HEK293 (cell line): Measurements from ENCODE around the gene GMDS.

Source experiments
- CTCF ChIA-PET: fragments of 350-600 bp; formaldehyde crosslinking; extraction: SDS; loops from one replicate; lab custom pipeline; 2021; ENCODE audit warnings: antibody characterized with exemption; lab: Yijun Ruan, JAX
- POLR2A ChIA-PET: fragments of 300-600 bp; formaldehyde crosslinking; extraction: SDS; loops from one replicate; lab custom pipeline; 2020; ENCODE audit warnings: antibody characterized with exemption, inconsistent platforms; lab: Yijun Ruan, JAX
- H3K27ac ChIP-seq: fragments of 200-500 bp; sonication (Bioruptor generic); 2 replicates; pipeline ENCODE4 v1.5.1; 2014; ENCODE audit warnings: low read depth, low read length, control low read depth, inconsistent platforms; ENCODE audit errors: extremely low read depth
- H3K36me3 ChIP-seq, 2 experiments: fragments of 200-500 bp in 1 of 2; sonication (Bioruptor generic) in 1 of 2; 1 replicate in 1 of 2; 2 replicates in 1 of 2; pipeline ENCODE4 v1.5.1; 2014 to 2017; ENCODE audit warnings: inconsistent platforms in 2 of 2, low read length in 2 of 2; ENCODE audit not compliant: control insufficient read depth in 2 of 2, insufficient read depth in 1 of 2
- H3K4me1 ChIP-seq: fragments of 200-500 bp; sonication (Bioruptor generic); 2 replicates; pipeline ENCODE4 v1.5.1; 2014; ENCODE audit warnings: mild to moderate bottlenecking, low read length, inconsistent platforms; ENCODE audit not compliant: control insufficient read depth, insufficient read depth
- H3K4me3 ChIP-seq: 2 replicates; pipeline ENCODE4 v1.5.1; 2011; ENCODE audit warnings: low read depth, mild to moderate bottlenecking, control low read depth, low read length, moderate library complexity
- H3K9me3 ChIP-seq: fragments of 200-500 bp; sonication (Bioruptor generic); 2 replicates; pipeline ENCODE4 v1.5.1; 2014; ENCODE audit warnings: low read depth, low read length, inconsistent platforms; ENCODE audit not compliant: control insufficient read depth, insufficient read depth
- EGR2 ChIP-seq: fragments of 450-650 bp; formaldehyde crosslinking; IDR thresholded peaks from 2 replicates; pipeline ENCODE4 v1.5.1; 2016; ENCODE audit warnings: low read depth, missing biosample characterization, missing genetic modification characterization
- ELK4 ChIP-seq: IDR thresholded peaks from 2 replicates; pipeline ENCODE4 v1.6.1; 2011; ENCODE audit warnings: mild to moderate bottlenecking, low read depth, low read length, borderline replicate concordance
- HOXA7 ChIP-seq: sonication (generic); formaldehyde crosslinking; IDR thresholded peaks from 2 replicates; pipeline ENCODE4 v1.8.1; 2022; ENCODE audit warnings: missing genetic modification reagents, borderline replicate concordance
- HOXC10 ChIP-seq: sonication (generic); formaldehyde crosslinking; IDR thresholded peaks from 2 replicates; pipeline ENCODE4 v1.8.1; 2023; ENCODE audit warnings: mild to moderate bottlenecking, missing genetic modification reagents
- KLF17 ChIP-seq: fragments of 450-650 bp; formaldehyde crosslinking; IDR thresholded peaks from 2 replicates; pipeline ENCODE4 v1.5.1; 2016; ENCODE audit warnings: missing biosample characterization, missing genetic modification characterization
- SCRT1 ChIP-seq: fragments of 450-650 bp; formaldehyde crosslinking; IDR thresholded peaks from 2 replicates; pipeline ENCODE4 v1.5.1; 2016; ENCODE audit warnings: missing biosample characterization, missing genetic modification characterization, borderline replicate concordance
- ZBTB17 ChIP-seq: fragments of 450-650 bp; formaldehyde crosslinking; IDR thresholded peaks from 2 replicates; pipeline ENCODE4 v1.5.1; 2016; ENCODE audit warnings: missing biosample characterization, missing genetic modification characterization
- ZBTB6 ChIP-seq: fragments of 450-650 bp; formaldehyde crosslinking; IDR thresholded peaks from 2 replicates; pipeline ENCODE4 v1.5.1; 2017; ENCODE audit warnings: missing biosample characterization, missing genetic modification characterization
- ZBTB8A ChIP-seq: fragments of 450-650 bp; formaldehyde crosslinking; IDR thresholded peaks from 2 replicates; pipeline ENCODE4 v1.5.1; 2016; ENCODE audit warnings: missing biosample characterization, missing genetic modification characterization
- ZNF155 ChIP-seq: fragments of 450-650 bp; formaldehyde crosslinking; IDR thresholded peaks from 2 replicates; pipeline ENCODE4 v1.5.1; 2016; ENCODE audit warnings: missing biosample characterization, missing genetic modification characterization
- ZNF2 ChIP-seq: fragments of 450-650 bp; formaldehyde crosslinking; IDR thresholded peaks from 2 replicates; pipeline ENCODE4 v1.5.1; 2016; ENCODE audit warnings: missing biosample characterization, missing genetic modification characterization
- ZNF488 ChIP-seq: fragments of 450-650 bp; formaldehyde crosslinking; IDR thresholded peaks from 2 replicates; pipeline ENCODE4 v1.5.1; 2016; ENCODE audit warnings: missing biosample characterization, missing genetic modification characterization
- ZNF571 ChIP-seq: fragments of 450-650 bp; formaldehyde crosslinking; IDR thresholded peaks from 2 replicates; pipeline ENCODE4 v1.5.0; 2017; ENCODE audit warnings: missing biosample characterization, missing genetic modification characterization
- ZNF639 ChIP-seq: fragments of 450-650 bp; formaldehyde crosslinking; IDR thresholded peaks from 2 replicates; pipeline ENCODE4 v1.5.1; 2016; ENCODE audit warnings: missing biosample characterization, missing genetic modification characterization
- ZNF654 ChIP-seq: fragments of 450-650 bp; formaldehyde crosslinking; IDR thresholded peaks from 2 replicates; pipeline ENCODE4 v1.5.1; 2016; ENCODE audit warnings: low read depth, missing biosample characterization, missing genetic modification characterization
- ZNF658 ChIP-seq: fragments of 450-650 bp; formaldehyde crosslinking; IDR thresholded peaks from 2 replicates; pipeline ENCODE4; 2016; ENCODE audit warnings: missing biosample characterization, missing genetic modification characterization
- ZNF776 ChIP-seq: fragments of 450-650 bp; formaldehyde crosslinking; IDR thresholded peaks from 2 replicates; pipeline ENCODE4 v1.5.0; 2017; ENCODE audit warnings: missing biosample characterization, missing genetic modification characterization, borderline replicate concordance
- ZSCAN4 ChIP-seq: fragments of 450-650 bp; formaldehyde crosslinking; IDR thresholded peaks from 2 replicates; pipeline ENCODE4 v1.5.1; 2017; ENCODE audit warnings: missing biosample characterization, missing genetic modification characterization

GMDS gene

GRCh38 chr6:1581120-1581991 is 664.0 kb downstream of the GMDS start (continued):
- TF ChIP-seq EGR2 (tag by site-specific recombination): 0 out of 2 replicates have a peak, but pooled peaks have one; percentile 28
- no peak for TF ChIP-seq SCRT1 (tag by site-specific recombination)

- H3K9me3 ChIP-seq: no peaks in the 10 kb centered on the region
- POLR2A ChIA-PET: no interaction called here
- no peaks in the 10 kb centered on the region for H3K4me1 ChIP-seq
- no peaks in the 10 kb centered on the region for H3K36me3 ChIP-seq
- TF ChIP-seq HOXA7 (CRISPR knock-in tag): no peak
- H3K4me3 ChIP-seq: no peak overlapping the region
- CTCF ChIA-PET: interaction anchor here (0.8 to 1.5 kb wide), 2 partner anchors 9 to 57 kb away, joined by 4 to 6 read pairs; no protein-coding TSS in a partner anchor
- no peak overlapping the region for H3K27ac ChIP-seq
Measured at GRCh38 chr6:1580585-1580984, 664.8 kb downstream of the GMDS start.

- POLR2A ChIA-PET: no interaction called here
- Histone ChIP-seq H3K36me3 (no peaks in the 10 kb centered on the region), H3K4me3 (no peak overlapping the region), H3K4me1 (no peaks in the 10 kb centered on the region), H3K27ac (no peak overlapping the region), H3K9me3 (no peaks in the 10 kb centered on the region)
- no peak for TF ChIP-seq ZNF571 (tag by site-specific recombination)
- TF ChIP-seq ZBTB6 (tag by site-specific recombination): no peak
- TF ChIP-seq ZNF155 (tag by site-specific recombination): no peak
- TF ChIP-seq ZNF776 (tag by site-specific recombination): no peak
- TF ChIP-seq ZBTB8A (tag by site-specific recombination): no peak
- TF ChIP-seq HOXC10 (CRISPR knock-in tag): no peak
- no peak for TF ChIP-seq ZNF658
- TF ChIP-seq KLF17 (tag by site-specific recombination): no peak
- no peak for TF ChIP-seq EGR2 (tag by site-specific recombination)
- TF ChIP-seq ZNF654: no peak
- no peak for TF ChIP-seq ZNF2 (tag by site-specific recombination)
- no peak for TF ChIP-seq ZNF488 (tag by site-specific recombination)
- TF ChIP-seq ZNF639 (tag by site-specific recombination): no peak
- no peak for TF ChIP-seq ELK4
- no peak for TF ChIP-seq ZBTB17 (tag by site-specific recombination)
- no peak for TF ChIP-seq ZSCAN4 (tag by site-specific recombination)
- CTCF ChIA-PET: interaction anchor here (0.8 to 1.5 kb wide), 3 partner anchors 8 to 75 kb away, joined by 3 to 6 read pairs (median 4); no protein-coding TSS in a partner anchor
Measured at GRCh38 chr6:1580109-1580508, 665.3 kb downstream of the GMDS start.
